GM12864 (cell line): ENCODE results near the gene P2RX3.
A peak's percentile ranks its signal among the peaks of the same experiment; 100 is the strongest.

Experiments
- DNase-seq: peaks from one replicate; pipeline ENCODE4 v3.0.0-alpha.2; 2011; ENCODE audit warnings: low read depth
- H3K4me3 ChIP-seq: 2 replicates; pipeline ENCODE4 v1.5.1; 2011; ENCODE audit warnings: mild to moderate bottlenecking, low read depth, low read length, control low read depth
- TF ChIP-seq, protein P1 (sequence below): IDR thresholded peaks from 2 replicates; pipeline ENCODE4 v1.5.1; 2011; ENCODE audit warnings: low read depth, mild to moderate bottlenecking, moderate library complexity, low read length, control low read depth, inconsistent platforms; ENCODE audit errors: missing control alignments

The P2RX3 gene

DNA sequence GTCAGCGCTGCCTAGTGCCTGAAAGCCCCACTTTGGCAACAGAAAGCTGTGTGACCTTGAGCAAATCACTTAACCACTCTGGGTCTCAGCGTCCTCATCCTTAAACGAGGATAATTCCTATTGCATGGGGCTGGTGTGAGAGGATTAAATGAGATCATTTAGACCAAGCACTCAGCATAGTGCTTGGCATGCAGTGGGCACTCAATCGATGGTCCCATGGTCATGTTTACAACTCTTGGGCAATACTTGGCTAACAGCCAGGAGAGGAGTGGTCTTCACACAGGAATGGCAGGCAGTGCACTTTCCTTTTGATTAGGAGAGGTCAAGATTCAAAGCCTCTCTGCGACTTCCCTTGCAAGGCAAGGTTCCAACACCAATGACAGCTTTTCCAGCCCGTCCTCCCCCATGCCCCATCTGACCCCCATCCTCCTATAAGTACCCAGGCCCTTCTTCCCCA lies 27.5 kb upstream of the P2RX3 start:
- no peak overlapping the region for H3K4me3 ChIP-seq
- no peak for DNase-seq
- TF ChIP-seq, protein P1, sequence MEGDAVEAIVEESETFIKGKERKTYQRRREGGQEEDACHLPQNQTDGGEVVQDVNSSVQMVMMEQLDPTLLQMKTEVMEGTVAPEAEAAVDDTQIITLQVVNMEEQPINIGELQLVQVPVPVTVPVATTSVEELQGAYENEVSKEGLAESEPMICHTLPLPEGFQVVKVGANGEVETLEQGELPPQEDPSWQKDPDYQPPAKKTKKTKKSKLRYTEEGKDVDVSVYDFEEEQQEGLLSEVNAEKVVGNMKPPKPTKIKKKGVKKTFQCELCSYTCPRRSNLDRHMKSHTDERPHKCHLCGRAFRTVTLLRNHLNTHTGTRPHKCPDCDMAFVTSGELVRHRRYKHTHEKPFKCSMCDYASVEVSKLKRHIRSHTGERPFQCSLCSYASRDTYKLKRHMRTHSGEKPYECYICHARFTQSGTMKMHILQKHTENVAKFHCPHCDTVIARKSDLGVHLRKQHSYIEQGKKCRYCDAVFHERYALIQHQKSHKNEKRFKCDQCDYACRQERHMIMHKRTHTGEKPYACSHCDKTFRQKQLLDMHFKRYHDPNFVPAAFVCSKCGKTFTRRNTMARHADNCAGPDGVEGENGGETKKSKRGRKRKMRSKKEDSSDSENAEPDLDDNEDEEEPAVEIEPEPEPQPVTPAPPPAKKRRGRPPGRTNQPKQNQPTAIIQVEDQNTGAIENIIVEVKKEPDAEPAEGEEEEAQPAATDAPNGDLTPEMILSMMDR, result no peak

DNA sequence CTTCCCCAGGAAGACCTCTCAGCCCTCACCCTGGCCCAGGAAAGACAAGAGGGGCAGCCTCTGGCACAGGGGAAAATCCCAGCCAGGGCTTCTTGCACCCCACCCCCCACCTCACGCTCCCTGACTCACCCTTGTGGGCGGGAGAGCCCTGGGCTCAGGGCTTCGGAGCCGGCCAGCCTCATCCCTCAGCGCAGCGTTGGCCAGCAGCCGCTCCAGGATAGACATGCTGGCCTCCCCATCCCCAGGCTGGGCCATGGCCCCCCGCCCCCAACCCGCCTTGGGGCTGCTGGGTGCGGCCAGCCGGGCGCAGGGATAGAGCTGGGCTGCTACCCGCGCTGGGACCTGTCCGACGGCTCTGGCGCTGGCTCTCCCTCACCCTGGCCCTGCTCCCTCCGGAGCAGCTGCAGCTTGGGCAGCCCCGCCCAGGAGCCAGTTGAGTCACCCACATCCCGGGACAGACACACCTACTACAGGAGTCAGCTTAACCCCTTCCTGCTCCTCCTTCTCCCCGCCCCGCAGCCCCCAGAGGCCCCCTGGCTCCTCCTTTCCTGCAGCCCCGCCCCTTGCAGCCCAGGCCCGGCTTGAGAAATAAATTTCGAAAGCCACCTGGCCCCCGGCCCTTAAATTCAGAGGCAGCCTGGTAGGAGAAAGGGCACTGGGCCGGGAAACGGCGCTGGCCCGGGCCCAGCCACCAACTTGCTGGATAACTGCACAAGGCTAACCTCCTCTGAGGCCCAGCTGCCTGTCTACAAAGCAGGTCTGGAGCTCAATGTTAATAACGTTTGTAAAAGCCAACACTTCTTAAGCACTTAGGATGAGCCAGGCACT lies 26.8 kb upstream of the P2RX3 start:
- TF ChIP-seq, protein P1, result no peak
- peak; percentile 34 for DNase-seq
- H3K4me3 ChIP-seq, result no peak overlapping the region

DNA sequence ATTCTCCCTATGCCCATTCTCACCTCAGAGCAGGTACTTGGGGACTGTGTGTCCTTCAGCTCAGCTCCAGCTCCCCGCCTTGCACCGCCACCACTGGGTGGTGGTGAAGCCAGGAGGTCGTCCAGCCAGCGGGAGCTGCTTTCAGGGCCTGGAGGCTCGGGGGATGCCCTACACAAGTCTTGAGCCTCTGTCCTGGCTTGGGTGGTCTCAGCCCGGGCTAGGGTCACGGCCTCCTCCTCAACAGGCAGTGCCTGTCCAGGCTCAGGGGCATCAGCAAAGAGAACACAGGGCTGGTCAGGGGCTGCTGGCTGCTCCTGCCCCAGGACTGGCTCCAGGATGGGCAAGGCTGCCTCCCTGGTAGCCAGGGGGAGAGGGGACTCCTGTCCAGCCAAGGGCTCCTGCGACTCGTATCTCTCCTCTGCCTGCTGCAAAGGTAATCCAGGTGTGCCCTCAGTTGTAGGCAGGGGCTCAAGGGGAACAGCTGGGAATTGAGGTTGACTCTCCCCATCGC lies 25.6 kb upstream of the P2RX3 start:
- H3K4me3 ChIP-seq, result no peak overlapping the region
- DNase-seq, result no peak
- TF ChIP-seq, protein P1, result no peak

DNA sequence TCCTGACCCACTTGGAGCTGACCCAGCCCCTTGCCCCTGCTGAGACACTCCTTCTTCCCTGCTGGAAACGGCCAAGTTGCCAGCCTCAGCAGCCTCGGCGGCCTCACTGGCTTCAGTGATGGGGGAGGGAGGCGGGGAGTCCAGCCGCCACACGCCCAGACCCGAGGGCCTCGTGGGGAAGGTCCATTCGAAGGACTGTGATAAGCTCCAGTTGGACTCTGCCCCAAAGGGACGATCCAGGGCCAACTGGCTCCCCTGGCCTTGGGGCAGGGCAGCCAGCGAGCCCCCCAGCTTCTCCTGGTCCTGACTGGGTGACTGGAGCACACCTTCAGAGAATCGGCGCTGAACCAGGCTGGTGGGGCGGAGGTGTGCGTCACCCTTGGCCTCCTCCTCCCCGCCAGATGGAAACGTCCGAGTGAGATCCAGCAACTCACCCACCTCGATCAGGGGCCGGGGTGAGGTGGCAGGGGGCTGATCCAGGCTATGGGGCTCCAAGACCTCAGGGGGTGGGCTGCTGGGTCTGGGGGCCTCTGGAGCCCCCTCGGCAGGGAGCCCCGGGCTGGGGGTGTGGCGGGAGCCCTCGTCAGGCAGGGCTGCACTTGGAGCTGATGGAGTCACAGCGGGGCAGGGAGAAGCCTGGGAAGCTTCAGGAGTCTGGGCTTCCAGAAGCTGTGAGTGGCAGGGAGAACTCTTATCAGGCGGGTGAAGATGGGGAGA lies 24.9 kb upstream of the P2RX3 start:
- TF ChIP-seq, protein P1, result no peak
- H3K4me3 ChIP-seq, result no peak overlapping the region
- no peak for DNase-seq

DNA sequence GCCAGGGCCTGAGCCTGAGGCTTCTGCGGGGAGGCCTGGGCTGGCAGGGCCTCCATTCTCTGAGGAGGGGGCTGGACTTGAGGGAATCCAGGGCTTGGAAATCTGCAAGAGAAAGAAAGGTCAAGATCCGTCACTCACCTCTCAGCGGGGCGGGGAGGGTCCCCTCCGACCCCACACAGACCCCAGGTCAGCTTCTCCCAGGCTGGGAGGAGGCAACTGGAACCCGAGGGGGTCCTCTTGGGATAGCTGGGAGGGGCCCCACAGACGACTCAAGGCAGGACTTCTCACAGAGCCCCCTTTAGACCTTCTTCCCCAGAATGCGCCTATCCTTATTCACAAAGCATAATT lies 24.4 kb upstream of the P2RX3 start:
- TF ChIP-seq, protein P1, result no peak
- DNase-seq, result no peak
- H3K4me3 ChIP-seq, result no peak overlapping the region

DNA sequence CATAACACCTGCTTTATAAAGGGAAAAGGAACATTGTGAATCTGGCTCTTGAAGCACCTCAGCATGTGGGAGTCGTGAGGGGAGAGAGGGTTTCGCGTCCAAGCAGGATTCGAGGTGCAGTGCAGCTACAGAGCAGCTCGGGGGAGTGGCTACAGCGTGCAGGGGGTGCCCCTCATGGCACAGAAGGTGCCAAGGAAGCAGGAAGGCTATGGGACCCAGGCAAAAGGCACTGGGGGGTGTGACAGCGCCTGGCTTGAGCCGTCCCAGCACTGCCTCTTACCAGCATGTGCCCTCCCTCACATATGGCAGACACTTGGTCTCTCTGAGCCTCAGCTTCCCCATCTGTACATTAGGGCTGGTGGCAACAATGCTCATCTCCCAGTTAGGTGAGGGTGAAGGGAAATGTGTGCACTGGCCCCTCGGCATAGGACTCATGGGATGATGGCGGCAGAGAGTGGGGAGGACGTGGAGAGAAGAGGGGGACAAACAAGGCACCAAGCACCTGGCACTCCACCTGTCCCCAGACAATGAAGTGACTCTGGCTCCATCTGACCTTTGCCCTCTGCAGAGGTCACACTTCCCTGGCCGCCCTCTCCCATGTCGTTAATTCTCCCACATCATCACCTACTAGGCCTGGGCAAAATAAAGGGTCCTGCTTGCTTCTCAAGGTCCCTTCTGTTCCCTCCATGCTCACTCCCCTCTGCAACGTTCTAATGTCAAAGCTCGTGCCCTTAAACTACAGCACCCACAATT lies 23.8 kb upstream of the P2RX3 start:
- no peak overlapping the region for H3K4me3 ChIP-seq
- TF ChIP-seq, protein P1, result no peak
- no peak for DNase-seq
